Amniotic stem cell (primary cell): ENCODE results near the gene TENT4B.

Experiments
- DNase-seq: peaks from one replicate; lab custom pipeline; 2025; lab: John Stamatoyannopoulos, UW

Gene TENT4B

GRCh38 chr16:50256604-50257003, 103.5 kb downstream of the TENT4B start:
- no peak for DNase-seq

GRCh38 chr16:50257876-50258275, 104.8 kb downstream of the TENT4B start:
- no peak for DNase-seq

DNA sequence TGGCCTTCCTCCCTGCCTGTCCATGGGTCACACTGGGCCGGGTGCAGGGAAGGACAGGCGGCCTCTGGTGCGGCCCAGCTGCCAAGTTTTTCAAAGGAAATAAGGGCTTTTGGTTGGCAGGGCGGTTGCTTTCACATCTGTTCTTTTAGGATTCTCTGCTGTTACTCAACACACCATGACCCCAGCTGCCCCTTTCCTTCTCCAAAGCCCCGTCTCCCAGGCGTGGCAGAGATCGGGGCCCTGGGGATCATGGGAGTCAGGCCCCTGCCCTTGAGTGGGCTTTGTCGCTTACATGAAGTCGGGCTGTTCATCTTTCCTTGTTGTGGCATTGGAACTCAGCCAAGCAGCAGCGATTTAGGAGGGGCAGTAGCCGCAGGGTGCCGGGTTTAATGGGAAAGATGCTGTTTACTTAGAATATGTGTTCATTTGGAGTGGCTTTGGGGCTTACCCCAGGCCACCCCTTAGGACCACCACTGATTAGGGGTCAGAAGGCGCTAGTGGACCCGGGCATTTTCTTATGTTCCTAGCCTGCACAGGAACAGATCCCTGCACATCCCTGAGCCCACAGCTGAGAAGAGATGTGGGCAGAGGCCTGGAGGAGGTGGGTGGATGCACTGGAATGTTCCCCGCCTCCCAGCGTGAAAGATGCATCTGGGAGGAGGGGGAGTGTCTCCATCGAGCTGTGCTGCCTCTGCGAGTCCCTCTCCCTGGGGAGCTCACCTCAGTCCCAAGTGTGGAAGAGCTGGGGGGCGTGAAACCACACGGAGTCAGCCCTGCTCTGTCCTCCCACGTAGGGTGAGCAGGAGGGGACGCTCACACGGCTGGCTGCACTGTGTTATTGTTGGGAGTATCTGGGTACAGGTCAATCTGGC, 106.5 kb downstream of the TENT4B start:
- no peak for DNase-seq

- DNase-seq = no peak
Observed at GRCh38 chr16:50260206-50261159, 107.4 kb downstream of the TENT4B start.

DNA sequence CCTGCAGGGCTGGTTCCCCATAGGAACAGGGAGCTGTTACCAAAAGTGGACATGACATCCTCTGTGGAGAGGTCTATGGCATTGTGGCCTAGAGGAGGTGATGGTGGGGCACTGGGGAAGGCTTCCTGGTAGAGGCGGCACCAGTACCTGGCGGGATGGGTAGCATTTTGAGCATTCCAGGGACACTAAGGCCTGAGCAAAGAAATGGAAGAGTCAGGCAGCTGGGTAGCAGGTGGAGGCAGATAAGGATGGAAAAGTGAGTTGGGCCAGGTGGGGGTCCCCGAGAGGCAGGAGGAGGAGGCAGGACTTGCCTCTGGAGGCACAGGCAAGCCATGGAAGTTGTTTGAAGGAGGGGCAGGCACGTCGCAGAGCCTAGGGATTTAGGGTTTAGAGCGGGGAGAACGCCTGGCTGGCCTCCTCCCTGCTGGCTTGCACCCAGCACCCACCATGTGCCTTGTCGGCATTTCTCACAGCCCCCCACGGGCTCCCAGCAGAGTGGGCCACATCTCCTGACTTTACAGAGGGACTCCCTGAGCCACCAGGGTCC, 108.1 kb downstream of the TENT4B start:
- no peak for DNase-seq

GRCh38 chr16:50261707-50262235, 108.7 kb downstream of the TENT4B start:
- DNase-seq = no peak

DNA sequence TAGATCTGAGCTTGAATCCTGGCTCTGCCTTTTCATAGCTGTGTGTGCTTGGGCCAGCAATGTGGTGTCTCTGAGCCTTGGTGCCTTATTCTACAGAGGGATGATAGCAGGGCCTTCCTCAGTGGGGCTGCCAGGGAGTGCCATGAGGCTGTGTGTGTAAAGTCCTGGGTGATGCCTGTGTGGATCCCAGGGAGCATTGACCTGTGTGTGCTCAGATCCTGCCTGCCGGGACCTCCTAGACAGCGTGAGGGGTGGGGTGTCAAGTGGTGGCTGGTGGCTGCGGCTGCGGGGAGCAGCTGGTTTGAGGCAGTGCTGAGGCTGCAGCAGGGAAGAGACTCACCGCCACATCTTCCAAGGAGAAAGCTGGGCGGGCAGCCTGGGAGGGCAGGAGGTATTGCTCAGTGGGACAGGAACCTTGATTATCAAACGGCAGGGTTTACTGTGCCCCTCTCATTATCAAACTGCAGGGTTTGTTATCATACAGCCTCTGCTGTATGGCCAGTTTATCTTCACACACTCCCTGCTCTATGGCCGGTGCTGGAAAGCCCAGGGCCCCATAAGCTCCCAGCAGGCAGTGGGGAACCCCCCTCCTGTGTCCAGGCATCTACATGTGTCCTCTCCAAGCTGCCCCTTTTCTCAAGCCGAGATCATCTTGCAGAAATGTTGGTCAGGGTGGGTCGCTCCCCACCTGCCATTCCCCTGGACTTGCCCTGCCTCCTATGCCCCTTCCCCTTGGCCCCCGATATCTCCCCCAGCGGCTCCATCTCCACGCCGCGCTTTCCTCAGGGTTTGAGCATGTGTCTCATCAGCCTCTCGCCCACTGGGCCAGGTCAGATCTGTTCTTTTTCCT, 110.2 kb downstream of the TENT4B start:
- no peak for DNase-seq

GRCh38 chr16:50263940-50264929, 111.1 kb downstream of the TENT4B start:
- no peak for DNase-seq

DNA sequence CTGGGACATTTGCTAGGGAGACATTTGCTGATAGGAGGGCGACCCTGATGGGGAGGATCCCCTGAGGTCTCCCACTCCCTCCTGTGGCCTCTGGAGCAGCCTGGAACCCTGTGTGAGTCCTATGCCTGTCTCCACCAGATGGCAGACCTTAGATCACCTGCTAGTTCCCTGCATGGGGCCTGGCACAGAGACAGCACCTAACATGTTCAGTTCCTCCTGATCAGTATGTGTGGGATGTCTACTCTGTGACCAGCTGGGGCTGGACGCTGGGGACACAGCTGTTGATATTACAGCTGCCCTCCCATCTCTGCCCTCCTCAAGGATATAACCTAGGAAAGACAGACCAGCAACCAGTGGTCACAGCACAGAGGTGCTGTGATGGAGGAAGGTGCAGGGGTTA, 112.2 kb downstream of the TENT4B start:
- DNase-seq = no peak

GRCh38 chr16:50265716-50266336, 112.7 kb downstream of the TENT4B start:
- no peak for DNase-seq

GRCh38 chr16:50266337-50267091, 113.4 kb downstream of the TENT4B start, which contains the start of gene ADCY7:
Gene ADCY7 (plus strand): TSS chr16:50266551. CDS start chr16:50288180, 21,629 bp downstream.
- DNase-seq = peak; percentile 70

DNA sequence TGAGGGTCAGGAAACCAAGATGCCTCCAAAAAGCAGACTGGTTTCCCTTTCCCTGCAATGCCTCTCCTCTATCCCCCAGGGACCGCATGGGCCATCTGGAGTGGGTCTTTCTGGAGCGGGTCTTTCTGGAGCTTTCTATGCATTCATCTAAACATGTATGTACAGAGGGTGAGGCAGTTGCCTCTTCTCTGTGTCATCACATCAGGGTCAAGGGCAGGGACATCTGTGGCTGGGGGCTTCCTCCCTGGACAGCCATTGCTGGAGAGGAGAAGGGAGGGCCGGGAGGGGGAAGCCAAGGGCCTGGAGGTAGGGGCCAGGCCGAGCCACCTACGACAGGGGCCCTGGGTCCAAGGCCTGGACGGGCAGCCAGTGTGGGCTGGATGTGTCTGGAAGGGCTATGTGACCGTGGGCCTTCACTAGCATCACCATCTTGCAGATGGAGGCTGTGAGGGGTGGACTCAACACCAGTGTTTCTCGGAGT, 114.1 kb downstream of the TENT4B start:
- no peak for DNase-seq

GRCh38 chr16:50267651-50268050, 114.5 kb downstream of the TENT4B start:
- no peak for DNase-seq

DNA sequence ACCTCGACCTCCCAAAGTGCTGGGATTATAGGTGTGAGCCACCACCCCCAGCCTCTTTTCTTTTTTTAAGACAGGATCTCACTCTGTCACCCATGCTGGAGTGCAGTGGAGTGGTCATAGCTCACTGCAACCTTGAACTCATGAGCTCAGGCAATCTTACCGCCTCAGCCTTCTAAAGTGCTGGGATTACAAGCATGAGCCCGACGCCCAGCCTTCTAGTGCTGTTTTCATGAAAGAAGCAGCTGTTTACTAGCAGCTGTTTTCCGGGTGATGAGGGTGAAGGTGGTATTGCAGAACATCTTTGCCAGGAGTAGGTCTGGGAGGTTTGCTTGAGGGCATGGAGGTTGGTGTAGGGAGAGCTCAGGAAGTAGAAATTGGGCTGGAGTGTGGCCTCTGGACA, 115.2 kb downstream of the TENT4B start:
- no peak for DNase-seq

DNA sequence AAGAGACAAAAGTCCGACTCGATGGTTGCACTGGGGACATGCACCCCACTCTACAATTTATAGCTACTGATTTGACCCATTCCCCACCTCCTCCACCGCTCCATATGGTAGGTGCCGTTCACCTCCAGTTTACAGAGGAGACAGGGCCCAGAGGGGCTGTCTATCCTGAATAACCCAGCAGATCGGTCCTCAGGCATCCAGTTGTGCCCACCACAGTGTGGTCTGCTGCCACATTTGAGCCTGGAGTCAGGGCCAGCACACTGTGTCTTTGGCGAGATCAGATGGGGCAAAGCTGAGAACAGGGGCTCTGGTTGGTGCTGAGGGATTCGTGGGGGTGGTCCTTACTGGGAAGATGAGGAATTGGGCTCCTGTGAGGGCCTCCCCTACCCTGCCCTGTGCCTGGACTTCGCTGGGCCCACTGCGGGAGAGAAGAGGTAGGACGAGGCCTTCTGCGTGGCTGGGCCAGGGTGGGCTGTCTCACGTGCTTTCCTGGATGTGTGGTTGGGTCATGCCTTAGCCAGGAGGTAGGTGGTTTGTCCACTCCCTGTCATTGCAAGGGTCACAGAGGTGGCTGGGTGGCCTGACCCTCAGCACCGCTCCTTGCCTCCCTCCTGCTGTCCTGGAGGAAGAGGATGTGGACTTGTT, 116.1 kb downstream of the TENT4B start:
- DNase-seq = no peak

DNA sequence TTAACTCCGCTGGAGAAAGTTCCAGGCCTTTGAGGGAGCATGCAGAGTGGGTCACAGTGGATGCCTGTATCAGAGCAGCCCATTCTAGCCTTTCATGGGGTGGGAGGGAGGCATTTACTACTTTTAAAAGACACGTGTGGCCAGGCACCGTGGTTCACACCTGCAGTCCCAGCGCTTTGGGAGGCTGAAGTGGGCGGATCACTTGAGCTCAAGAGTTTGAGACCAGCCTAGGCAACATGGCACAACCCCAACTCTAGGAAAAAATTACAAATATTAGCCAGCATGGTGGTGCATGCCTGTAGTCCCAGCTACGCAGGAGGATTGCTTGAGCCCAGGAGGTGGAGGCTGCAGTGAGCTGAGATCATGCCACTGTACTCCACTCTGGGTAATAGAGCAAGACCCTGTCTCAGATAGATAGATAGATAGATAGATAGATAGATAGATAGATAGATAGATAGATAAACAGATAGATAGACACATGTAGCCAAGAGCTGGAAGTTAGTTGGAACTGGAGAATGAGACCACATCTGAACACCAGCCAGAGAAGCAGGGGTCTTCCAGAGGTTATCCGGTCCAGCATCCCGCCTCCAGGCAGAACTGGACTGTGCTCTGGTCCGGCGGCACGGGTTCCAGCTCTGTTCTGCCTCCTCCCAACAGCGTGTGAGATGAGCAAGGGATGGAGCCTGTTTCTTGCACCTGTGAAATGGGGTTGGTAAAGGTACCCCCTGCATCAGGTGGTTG, 116.8 kb downstream of the TENT4B start:
- no peak for DNase-seq

DNA sequence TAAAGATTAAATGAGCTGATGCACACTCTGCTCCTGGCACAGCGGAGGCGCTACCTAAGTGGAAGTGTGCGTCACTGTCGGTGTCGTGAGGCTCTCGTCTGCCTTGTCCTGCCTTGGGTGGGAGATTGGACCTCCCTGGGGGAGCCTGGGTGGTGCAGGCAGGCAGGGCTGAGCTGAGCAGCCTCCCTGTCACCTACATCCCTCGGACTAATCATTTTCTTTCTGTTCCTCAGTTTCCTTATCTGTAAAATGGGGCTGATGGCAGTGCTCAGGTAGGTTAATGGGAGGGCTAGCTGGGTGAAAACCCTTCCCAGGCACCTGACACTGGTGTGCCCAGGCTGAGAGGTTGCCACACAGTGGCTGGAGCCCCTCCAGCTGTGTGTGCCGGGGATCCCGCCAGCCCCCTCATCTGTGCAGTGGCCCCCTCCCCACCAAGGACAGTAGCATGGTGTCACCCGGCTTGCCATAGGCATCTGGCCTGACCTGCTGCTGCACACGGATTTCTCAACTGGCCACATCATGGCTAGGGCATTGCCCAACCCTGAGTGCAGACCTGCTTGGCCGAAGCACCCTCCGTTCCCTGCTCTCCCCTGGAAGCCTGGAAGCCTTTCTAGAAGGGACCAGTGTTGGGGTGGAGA, 117.5 kb downstream of the TENT4B start:
- DNase-seq = no peak
